Psoas muscle (tissue), 8 donors: ENCODE measurements around the gene APOB. TPM values are rescaled to one million over a fixed set of nuclear protein-coding genes. Genes with fewer than 3 reads are reported as not detected.

ENCODE experiments used
- ATAC-seq, 4 donors: fragments of 200-7000 bp; cut with Tn5 transposase; one replicate each; pipeline ENCODE4 v1.9.1; 2020; ENCODE audit warnings: moderate library complexity in 3 of 4, mild to moderate bottlenecking in 2 of 4
- DNase-seq, 2 donors: peaks; one replicate each; pipeline ENCODE4 v3.0.0-alpha.2; 2020
- H3K27ac ChIP-seq: fragments of 200-600 bp; one replicate; pipeline ENCODE4 v1.8.0; 2022
- H3K27me3 ChIP-seq, 3 donors: fragments of 200-600 bp in 1 of 3; one replicate each; pipeline versions ENCODE4 v1.6.1 to v1.8.0; 2013 to 2022; ENCODE audit warnings: low read length in 2 of 3, mild to moderate bottlenecking in 2 of 3, moderate library complexity in 1 of 3; ENCODE audit not compliant: insufficient read depth in 3 of 3
- H3K36me3 ChIP-seq, 2 donors: fragments of 200-600 bp in 1 of 2; one replicate each; pipeline versions ENCODE4 v1.6.1 to v1.8.0; 2013 to 2022; ENCODE audit warnings: low read depth in 1 of 2, mild to moderate bottlenecking in 1 of 2, moderate library complexity in 1 of 2; ENCODE audit not compliant: insufficient read depth in 1 of 2
- H3K4me1 ChIP-seq: fragments of 200-600 bp; one replicate; pipeline ENCODE4 v1.8.0; 2022
- H3K4me3 ChIP-seq: fragments of 200-600 bp; one replicate; pipeline ENCODE4 v1.8.0; 2022; ENCODE audit warnings: mild to moderate bottlenecking
- H3K9me3 ChIP-seq: fragments of 200-600 bp; one replicate; pipeline ENCODE4 v1.8.0; 2022
- CTCF ChIP-seq: fragments of 200-600 bp; IDR thresholded peaks from one replicate; pipeline ENCODE4 v1.8.0; 2022; ENCODE audit warnings: antibody characterized with exemption
- WGBS, 3 donors: extraction: QIAGEN DNeasy Blood & Tissue Kit; methylation state at CpG; one replicate each; pipeline versions ENCODE4 v1.1.6 to v1.1.7; 2013; 5-methylcytosine and 5-hydroxymethylcytosine counted together
- intact Hi-C, 2 donors: fragments of 100-400 bp; cut with DNase I; formaldehyde crosslinking; loops; one replicate each; pipeline versions ENCODE4 v1.11.0 to v1.14.2; 2022
- polyA plus RNA-seq, 3 donors: library from polyadenylated mRNA; stranded (reverse); fragments of 200-250 nt; gene quantifications; one replicate each; pipeline ENCODE4 v1.2.3, GENCODE V29; 2013
- total RNA-seq, 4 donors: library from RNA; stranded (reverse); fragmentation: NEBNext Ultra II Directional in 2 of 4; extraction: Animal tissue kit (Norgen Biotek cat#: 25700) in 2 of 4; gene quantifications; one replicate each; pipeline versions ENCODE4 v1.2.1 to v1.2.4, GENCODE V29; 2021 to 2023
- donor health status: healthy with polysubstance abuse.
- donor health status: DM: no; HTN: no; CAD: no; lungs with moderate emphysema.
- donor health status: Bipolar disorder and iron deficiency.
- donor health status: healthy.
- donor health status: DM: yes; HTN: yes; CAD: no.
- donor health status: DM: no; HTN: no; CAD: no.
- donor health status: DM: no; HTN: no; CAD: no.
- donor health status: DM: yes; HTN: yes; CAD: no.

APOB gene
- total and polyA plus RNA-seq, 7 donors: 0.03 to 0.64 (median 0.34) TPM

DNA sequence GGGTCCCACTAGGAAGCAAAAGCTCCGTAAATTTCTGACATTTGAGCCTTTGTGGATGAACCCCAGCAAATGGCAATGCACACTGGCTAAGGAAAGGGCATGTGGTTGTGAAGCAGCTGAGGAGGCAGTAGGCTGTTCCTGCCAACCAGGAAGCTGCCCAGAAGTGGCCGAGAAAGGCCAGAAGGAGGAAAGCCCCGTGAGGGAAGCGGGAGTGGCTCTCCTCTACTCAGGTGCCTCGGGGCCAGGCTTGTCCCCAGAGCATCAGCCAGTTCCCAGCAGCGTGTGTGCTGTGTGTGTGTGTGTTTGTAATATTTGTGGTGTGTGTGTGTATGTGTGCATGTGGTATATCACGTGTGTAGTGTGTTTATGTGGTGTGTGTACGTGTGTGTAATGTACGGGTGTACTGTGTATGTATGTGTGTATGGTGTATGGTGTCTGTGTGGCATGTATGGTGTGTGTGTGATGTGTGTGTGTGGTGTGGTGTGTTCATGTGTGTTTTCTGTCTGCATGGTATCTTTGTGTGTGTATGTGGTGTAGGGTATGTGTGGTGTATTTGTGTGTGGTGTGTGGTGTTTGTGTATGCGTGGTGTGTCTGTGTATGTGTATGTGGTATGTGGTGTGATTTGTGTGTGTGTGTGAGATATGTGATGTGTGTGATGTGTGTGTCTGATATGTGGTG is 90.6 kb downstream of the APOB start:
- no peak for TF ChIP-seq CTCF
- Histone ChIP-seq H3K4me3 (no peak overlapping the region), H3K27ac (no peak overlapping the region), H3K36me3 (no peaks in the 10 kb centered on the region), H3K27me3 (no peaks in the 10 kb centered on the region), H3K9me3 (no peaks in the 10 kb centered on the region), H3K4me1 (no peaks in the 10 kb centered on the region)
- ATAC-seq: no peak
- intact Hi-C loops: no loop called here
- 65 to 70% (median 69%) methylated on average over 10 of the region's 10 CpGs for WGBS, 3 donors
- DNase-seq: no peak

Other genes starting within 250 kb of the APOB start
- 1 to 10 TPM; 1.2 to 1.9 (median 1.6) TPM for gene LDAH, start 221.0 kb downstream of the APOB start, total RNA-seq
- 1 to 10 TPM in 2 of 3 donors, under 1 TPM in 1; 0.56 to 1.9 (median 1.2) TPM for gene LDAH, start 221.0 kb downstream of the APOB start, polyA plus RNA-seq
- not detected for gene TDRD15, start 79.9 kb upstream of the APOB start, total RNA-seq
- not detected for gene TDRD15, start 79.9 kb upstream of the APOB start, polyA plus RNA-seq